Myocyte (in vitro differentiated cells): ENCODE data around the gene ELN. TPM values are rescaled to one million over a fixed set of nuclear protein-coding genes. Genes with fewer than 3 reads are reported as not detected.

ENCODE experiments used
- DNase-seq: peaks from one replicate; pipeline ENCODE4 v3.0.0-alpha.2; 2012; ENCODE audit warnings: low read depth
- total RNA-seq: library from RNA; depleted of rRNA; stranded (reverse); fragments of >200 nt; gene quantifications from 2 replicates; pipeline ENCODE4 v1.2.3, GENCODE V29; 2014

The ELN gene
- total RNA-seq, 1 donor from 2014 or later: 12.1 TPM

- DNase-seq: no peak
Observed at GRCh38 chr7:74092321-74092963, 64.5 kb downstream of the ELN start.

GRCh38 chr7:74092964-74093471, 65.0 kb downstream of the ELN start:
- DNase-seq: peak; percentile 17

- DNase-seq: no peak
Observed at GRCh38 chr7:74093671-74094223, 65.8 kb downstream of the ELN start.

- DNase-seq: peak; percentile 98
Observed at GRCh38 chr7:74094224-74095101, 66.5 kb downstream of the ELN start.

- DNase-seq: no peak
Observed at GRCh38 chr7:74095135-74095534, 67.2 kb downstream of the ELN start.

- DNase-seq: peak; percentile 77
Observed at GRCh38 chr7:74097937-74098614, 70.1 kb downstream of the ELN start.

- DNase-seq: no peak
Observed at GRCh38 chr7:74099031-74099430, 71.1 kb downstream of the ELN start.

- DNase-seq: peak; percentile 93
Observed at GRCh38 chr7:74101061-74101681, 73.2 kb downstream of the ELN start.

GRCh38 chr7:74103219-74103772, 75.3 kb downstream of the ELN start:
- DNase-seq: no peak

GRCh38 chr7:74104702-74105101, 76.7 kb downstream of the ELN start:
- DNase-seq: peak; percentile 90

- no peak for DNase-seq
Observed at GRCh38 chr7:74105992-74106391, 78.0 kb downstream of the ELN start.

GRCh38 chr7:74106846-74107245, 78.9 kb downstream of the ELN start:
- no peak for DNase-seq

- no peak for DNase-seq
Observed at GRCh38 chr7:74115326-74115725, 87.4 kb downstream of the ELN start.

- DNase-seq: no peak
Observed at GRCh38 chr7:74116356-74116755, 88.4 kb downstream of the ELN start.

Other genes with a start within 250 kb of the ELN start
- gene CLDN4, start 197.2 kb upstream of the ELN start, total RNA-seq: not detected in 2 replicates
- gene METTL27, start 185.7 kb upstream of the ELN start, total RNA-seq: 1.3 and 4.0 TPM in 2 replicates
- not detected in 2 replicates for gene TMEM270, start 167.0 kb upstream of the ELN start, total RNA-seq
- gene LIMK1, start 55.6 kb downstream of the ELN start, total RNA-seq: 47.8 and 49.9 TPM in 2 replicates
- 304 and 308 TPM in 2 replicates for gene EIF4H, start 146.2 kb downstream of the ELN start, total RNA-seq
- gene LAT2, start 181.8 kb downstream of the ELN start, total RNA-seq: 0.78 and 1.2 TPM in 2 replicates
- gene RFC2, start 226.2 kb downstream of the ELN start, total RNA-seq: 12.1 and 13.0 TPM in 2 replicates